NCI-H2196 (cell line): Measurements from ENCODE around the gene DPP6.

Source experiments
- DNase-seq: peaks from one replicate; lab custom pipeline; 2025; ENCODE audit not compliant: unreplicated experiment; lab: John Stamatoyannopoulos, UW

The DPP6 gene

DNA sequence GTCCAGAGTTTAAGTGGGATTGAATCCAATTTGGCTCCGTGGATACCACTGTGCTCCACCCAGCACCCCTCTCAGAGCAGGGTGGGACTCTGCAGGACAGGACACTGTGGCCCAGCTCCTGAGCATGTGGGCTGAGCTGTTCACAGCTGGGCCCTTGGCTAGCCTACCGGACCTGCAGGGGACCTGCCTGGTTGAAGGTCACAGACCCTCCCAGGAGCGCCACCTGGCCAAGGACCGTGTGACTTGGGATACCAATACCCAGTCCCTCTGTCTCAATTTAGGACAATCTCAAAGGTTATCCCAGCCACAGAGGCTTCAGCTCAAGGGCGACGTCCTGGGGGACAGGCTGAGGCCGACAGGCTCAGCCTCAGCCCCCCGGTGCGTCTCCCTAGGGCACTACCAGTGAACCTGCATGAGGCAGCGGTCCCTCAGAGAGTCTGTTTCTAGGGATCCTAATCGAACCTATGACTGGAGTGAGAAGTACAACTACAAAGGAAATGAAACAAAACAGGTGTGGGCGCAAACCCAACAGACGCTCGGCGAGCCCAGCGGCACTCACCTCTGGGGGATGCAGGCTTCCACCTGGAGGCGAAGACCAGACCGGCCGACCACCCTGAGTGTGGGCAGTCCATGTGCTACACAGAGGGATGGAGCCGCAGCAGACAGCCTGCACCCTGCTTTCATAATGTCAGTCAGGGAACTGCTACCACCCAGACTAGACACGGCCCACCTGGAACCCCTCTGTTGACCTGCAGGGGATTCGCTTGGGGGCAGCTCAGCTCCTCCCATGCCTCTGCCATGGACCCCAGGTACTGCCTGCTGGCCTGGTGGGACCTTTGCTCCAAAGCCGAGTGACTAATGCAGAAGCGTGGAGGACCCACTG lies 847.0 kb downstream of the DPP6 start:
- DNase-seq: no peak

- no peak for DNase-seq
Observed at GRCh38 chr7:154899862-154900261, 847.7 kb downstream of the DPP6 start.

- no peak for DNase-seq
Observed at GRCh38 chr7:154902600-154903082, 850.4 kb downstream of the DPP6 start.

DNA sequence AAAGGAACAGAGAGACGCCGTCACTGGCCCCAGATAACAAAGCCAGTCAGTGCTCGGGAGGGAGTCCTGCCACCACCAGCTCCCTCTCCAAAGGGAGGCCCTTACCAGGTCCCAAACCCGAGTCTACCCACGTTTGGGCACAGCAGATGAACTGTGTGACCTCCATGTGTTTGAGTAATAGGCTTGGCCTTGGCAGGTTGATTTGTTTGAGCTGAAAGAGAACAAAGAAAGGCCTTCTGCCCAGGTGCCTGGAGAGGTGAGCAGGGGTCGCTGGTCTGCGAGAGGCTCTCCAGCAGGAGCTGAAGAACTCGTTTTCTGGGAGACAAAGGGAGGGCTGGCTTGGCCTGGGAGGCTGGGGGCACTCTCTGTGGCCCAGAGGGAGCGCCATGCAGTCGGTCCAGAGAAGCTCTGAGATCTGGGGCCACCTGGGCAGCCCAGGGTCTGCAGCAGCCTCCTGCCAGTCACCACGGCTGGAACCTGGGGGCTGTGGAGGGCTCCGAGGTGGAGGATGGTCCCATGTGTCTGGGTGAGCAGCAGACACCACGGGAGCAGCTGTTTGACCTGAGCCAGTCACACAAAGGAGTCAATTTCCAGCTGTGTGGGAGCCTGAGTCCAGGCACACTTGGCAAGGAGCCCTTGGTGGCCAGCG lies 851.0 kb downstream of the DPP6 start:
- no peak for DNase-seq

GRCh38 chr7:154905146-154905545 lies 852.9 kb downstream of the DPP6 start:
- no peak for DNase-seq

GRCh38 chr7:154905615-154906014 lies 853.4 kb downstream of the DPP6 start:
- no peak for DNase-seq

DNA sequence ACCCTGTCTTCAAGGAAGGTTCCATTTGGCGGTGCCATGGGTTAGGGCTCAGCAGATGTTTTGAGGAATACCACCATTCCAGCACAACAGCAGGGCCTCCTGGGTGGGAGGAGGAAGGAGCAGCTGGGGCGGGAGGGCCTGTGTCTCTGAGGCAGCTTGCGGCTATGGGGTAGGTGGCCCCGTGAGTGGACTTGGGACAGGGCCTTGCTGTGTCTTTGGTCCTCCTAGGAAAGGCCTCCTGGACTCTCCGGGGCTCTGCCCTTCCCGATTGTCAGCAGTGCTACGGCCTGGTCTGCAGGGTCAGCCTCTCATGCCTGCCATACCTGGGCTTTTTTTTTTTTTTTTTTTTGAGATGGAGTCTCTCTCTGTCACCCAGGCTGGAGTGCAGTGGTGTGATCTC lies 854.0 kb downstream of the DPP6 start:
- no peak for DNase-seq

DNA sequence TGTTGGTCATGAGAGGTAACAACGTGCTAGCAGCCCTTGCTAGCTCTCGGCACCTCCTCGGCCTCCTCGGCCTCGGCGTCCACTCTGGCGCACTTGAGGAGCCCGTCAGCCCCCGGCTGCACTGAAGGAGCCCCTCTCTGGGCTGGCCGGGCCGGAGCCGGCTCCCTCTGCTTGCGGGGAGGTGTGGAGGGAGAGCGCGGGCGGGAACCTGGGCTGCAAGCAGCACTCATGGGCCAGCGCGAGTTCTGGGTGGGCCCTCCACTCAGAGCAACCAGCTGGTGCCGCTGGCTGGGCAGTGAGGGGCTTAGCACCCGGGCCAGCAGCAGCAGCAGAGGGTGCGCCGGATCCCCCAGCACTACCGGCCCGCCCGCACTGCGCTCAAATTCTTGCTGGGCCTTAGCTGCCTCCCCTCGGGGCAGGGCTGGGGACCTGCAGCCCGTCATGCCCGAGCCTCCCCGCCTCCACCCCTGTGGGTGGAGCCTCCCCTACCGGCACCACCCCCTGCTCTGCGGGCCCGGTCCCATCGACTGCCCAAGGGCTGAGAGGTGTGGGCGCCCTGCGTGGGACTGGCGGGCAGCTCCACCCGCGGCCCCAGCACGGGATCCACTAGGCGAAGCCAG lies 854.6 kb downstream of the DPP6 start:
- no peak for DNase-seq

GRCh38 chr7:154907651-154908620 lies 855.7 kb downstream of the DPP6 start:
- DNase-seq: no peak

GRCh38 chr7:154909241-154910105 lies 857.3 kb downstream of the DPP6 start:
- no peak for DNase-seq

DNA sequence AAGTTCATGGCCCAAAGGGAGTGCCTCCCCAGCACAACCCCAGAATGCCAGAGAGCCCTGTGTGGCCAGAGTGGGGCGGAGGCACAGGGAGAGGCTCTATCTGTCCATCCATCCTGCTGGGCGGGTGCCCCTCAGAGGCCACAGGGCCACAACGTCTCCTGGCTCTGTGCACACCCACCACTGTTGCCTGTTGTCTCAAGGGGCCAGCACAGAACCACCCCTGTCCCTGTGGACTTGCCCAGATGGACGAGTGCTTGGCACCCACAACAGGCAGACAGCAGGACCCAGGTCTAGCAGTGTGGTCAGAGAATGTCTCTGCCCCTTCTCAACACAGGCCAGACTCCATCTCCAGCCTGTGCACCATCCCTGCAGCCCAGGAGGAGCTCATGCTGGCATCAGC lies 857.9 kb downstream of the DPP6 start:
- DNase-seq: no peak

GRCh38 chr7:154910977-154911376 lies 858.8 kb downstream of the DPP6 start:
- DNase-seq: no peak

DNA sequence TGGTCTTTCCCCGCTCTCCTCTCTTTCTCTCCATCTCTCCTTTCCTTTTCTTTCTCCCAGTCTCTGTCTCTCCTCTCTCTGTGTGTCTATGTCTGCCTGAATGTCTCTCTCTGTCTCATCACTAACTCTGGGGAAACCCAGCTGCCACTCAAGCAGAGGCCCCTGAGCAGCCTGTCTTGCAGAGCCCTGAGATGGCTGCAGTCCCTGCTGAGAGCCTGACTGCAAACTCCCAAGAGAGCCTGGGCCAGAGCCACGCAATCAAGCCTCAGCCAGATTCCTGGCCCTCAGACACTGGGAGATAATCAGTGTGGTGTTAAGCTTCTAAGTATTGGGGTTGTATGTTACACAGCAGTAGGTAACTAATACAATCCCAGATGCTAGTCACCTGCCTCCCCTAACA lies 859.2 kb downstream of the DPP6 start:
- DNase-seq: no peak

DNA sequence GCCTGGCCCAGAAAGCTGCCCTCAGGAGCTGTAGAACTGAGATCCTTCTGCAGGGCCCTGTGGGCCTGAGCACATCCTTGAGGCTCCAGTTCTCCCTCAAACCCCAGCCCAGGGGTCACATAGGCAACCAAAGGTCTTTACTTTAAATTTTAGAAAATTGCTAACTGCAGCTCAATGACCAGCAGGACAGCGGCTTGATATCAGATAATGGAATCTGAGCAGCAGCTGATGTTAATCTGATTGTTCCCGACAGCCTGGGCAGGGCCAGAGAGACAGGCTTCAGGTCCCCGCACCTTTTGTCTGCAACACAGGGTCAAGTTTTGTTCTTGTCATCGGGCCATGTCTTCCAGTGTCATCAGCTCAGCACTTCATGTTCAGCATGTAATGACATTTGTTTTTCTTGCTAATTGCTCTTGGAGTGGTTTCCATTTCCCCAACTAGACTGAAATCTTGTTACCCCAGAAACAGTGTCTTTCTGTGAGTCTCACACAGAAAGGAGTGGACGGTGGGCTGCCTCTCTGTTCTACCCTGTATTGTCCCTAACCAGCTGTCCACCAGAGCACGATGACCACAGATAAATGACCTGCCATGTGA lies 859.8 kb downstream of the DPP6 start:
- DNase-seq: no peak

DNA sequence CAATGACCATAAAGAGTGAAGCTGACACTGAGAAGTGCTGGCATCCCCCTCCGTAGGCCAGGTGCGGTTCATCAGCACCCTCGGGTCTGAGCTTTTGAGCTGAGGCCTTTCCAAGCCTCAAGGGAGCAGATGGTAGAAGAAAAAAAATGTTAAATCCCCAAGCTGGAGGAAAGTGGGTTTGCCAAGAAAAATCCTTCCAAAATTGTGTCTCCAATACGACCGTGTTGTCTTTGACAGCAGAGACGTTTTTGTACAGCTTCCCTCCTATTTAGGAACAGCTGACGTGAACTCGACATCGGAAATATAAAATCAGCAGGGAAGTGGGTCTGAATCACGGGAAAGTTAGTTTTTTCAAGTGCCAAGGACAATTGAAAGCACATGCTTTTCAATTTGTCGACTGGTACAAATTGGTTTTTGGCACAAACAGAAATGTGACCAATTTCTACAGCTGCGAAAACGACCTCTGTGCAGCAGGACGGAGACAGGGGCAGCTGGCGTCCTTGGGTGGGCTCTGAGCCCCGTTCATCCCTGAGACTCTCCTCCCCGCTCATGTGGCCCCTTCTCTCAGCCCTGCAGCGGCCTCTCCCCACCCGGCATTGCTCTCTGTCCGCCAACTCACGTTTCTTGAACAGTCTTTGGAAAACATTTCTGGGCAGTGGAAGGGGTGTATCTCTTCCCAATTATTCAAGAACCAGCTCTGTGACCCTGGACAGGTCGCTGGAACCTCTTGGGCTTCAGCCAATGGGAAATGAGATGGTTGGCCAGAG lies 860.9 kb downstream of the DPP6 start:
- no peak for DNase-seq

GRCh38 chr7:154913638-154914307 lies 861.6 kb downstream of the DPP6 start:
- peak; percentile 73 for DNase-seq

DNA sequence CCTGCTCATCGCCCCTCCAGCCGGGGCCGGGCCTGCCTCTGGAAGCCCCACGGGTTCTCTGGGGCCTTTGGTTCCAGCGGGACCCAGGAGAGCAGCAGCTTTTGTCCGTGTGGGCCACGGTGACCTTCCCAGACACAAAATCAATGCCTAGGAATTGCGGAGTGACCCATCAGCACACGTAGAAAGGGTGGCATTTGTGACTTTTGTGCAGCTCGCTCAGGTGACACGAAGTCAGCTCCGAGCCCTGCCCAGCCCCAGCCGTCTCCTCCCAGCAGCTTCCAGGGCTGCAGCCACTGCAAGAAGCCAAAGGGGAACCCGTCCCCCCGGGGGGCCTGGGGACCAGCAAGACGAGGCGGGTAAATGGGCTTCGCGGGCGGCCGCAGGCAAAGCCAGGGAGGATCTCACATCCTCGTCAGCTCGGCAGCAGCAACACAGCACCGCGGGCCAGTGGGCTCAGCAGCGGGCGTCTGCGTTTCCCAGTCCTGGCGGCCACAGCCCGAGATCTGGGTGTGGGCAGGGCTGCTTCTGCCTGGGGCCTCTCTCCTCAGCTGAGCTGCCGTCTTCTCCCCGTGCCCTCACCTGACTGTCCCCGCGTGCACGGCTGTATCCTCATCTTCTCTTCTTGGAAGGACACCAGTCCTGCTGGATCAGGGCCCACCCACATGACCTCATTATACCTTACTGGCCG lies 862.3 kb downstream of the DPP6 start:
- no peak for DNase-seq

DNA sequence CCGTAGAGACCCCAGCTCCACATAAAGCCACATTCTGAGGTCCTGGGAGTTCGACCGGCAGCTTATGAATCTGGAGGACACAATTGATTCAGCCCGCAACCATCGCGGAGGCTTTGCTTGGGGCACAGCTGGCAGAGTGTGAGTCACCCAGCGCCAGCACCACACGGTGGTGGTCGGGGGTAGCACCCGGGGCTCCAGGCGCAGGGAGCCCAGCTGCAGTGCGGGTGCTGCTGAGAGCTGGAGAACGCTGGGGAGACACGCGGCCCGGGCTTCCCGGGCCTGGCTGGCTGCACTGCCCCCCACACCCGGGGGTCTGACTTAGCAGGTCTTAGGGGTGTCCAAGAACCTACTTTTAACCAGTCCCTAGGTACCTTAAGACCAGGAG lies 862.8 kb downstream of the DPP6 start:
- DNase-seq: no peak
